ENCODE results near the gene HGFAC. TPM values are rescaled to one million over a fixed set of nuclear protein-coding genes. Genes with fewer than 3 reads are reported as not detected.

The HGFAC gene
- total RNA-seq, 1 experiment from 2014 or later, result 0.20 TPM

DNA sequence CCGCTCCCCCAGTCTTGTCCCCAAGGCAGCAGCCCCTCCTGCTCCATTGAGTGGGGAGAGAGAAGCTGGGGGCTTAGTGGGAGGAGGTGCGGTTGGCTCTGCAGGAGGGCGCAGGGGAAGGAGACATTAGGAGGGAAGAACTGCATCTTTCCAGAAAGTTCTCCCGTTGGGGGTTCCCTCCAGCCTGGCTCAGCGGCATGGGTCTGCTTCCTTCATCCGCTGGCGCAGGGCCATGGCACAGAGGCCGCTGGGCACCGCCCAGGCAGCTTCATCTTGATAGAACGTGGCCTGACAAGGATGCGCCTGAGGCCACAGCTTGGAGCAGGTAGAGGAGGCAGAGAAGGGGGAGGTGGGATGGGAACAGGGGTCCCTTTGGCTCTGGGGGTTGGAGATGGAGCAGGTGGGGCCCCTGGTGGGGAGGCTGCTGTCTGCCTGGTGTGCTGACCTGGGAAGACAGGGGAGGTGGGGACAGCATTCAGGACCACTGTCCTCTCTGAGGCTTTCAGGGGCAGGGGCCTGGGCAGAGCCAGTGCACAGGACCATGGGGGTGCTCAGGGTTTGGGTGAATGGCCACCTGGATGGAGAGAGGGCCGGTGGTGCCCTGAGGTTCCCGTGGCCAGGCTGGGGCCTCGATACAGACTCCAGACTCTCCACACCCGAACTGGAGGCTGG is 33.4 kb downstream of the HGFAC start:
- Mint-ChIP-seq H3K9me3 (no peaks in the 10 kb centered on the region), H3K4me3 (no peak overlapping the region), H3K27me3 (ENCODE audit: low read depth) (peaks cover 60% of the 10 kb centered on the region), H3K36me3 (no peaks in the 10 kb centered on the region), H3K27ac (no peak overlapping the region), H3K4me1 (peaks cover 5% of the 10 kb centered on the region; the same call in 1 of the 2 replicates)
- TF ChIP-seq, protein P1, sequence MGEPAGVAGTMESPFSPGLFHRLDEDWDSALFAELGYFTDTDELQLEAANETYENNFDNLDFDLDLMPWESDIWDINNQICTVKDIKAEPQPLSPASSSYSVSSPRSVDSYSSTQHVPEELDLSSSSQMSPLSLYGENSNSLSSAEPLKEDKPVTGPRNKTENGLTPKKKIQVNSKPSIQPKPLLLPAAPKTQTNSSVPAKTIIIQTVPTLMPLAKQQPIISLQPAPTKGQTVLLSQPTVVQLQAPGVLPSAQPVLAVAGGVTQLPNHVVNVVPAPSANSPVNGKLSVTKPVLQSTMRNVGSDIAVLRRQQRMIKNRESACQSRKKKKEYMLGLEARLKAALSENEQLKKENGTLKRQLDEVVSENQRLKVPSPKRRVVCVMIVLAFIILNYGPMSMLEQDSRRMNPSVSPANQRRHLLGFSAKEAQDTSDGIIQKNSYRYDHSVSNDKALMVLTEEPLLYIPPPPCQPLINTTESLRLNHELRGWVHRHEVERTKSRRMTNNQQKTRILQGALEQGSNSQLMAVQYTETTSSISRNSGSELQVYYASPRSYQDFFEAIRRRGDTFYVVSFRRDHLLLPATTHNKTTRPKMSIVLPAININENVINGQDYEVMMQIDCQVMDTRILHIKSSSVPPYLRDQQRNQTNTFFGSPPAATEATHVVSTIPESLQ (CRISPR knock-in tag; IDR thresholded peaks at IDR 0.05), result no peak
- TF ChIP-seq ZNF416 (CRISPR knock-in tag; IDR thresholded peaks at IDR 0.05), result no peak
- TF ChIP-seq, protein P2, sequence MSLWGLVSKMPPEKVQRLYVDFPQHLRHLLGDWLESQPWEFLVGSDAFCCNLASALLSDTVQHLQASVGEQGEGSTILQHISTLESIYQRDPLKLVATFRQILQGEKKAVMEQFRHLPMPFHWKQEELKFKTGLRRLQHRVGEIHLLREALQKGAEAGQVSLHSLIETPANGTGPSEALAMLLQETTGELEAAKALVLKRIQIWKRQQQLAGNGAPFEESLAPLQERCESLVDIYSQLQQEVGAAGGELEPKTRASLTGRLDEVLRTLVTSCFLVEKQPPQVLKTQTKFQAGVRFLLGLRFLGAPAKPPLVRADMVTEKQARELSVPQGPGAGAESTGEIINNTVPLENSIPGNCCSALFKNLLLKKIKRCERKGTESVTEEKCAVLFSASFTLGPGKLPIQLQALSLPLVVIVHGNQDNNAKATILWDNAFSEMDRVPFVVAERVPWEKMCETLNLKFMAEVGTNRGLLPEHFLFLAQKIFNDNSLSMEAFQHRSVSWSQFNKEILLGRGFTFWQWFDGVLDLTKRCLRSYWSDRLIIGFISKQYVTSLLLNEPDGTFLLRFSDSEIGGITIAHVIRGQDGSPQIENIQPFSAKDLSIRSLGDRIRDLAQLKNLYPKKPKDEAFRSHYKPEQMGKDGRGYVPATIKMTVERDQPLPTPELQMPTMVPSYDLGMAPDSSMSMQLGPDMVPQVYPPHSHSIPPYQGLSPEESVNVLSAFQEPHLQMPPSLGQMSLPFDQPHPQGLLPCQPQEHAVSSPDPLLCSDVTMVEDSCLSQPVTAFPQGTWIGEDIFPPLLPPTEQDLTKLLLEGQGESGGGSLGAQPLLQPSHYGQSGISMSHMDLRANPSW (CRISPR knock-in tag; conservative IDR thresholded peaks at IDR 0.05; ENCODE audit: low read depth), result no peak
- TF ChIP-seq FOXP1 (CRISPR knock-in tag; IDR thresholded peaks at IDR 0.05; ENCODE audit: borderline replicate concordance), result no peak
- no peak for TF ChIP-seq SP1 (CRISPR knock-in tag; conservative IDR thresholded peaks at IDR 0.05)
- no peak for TF ChIP-seq SOX15 (CRISPR knock-in tag; IDR thresholded peaks at IDR 0.05)
- TF ChIP-seq, protein P3, sequence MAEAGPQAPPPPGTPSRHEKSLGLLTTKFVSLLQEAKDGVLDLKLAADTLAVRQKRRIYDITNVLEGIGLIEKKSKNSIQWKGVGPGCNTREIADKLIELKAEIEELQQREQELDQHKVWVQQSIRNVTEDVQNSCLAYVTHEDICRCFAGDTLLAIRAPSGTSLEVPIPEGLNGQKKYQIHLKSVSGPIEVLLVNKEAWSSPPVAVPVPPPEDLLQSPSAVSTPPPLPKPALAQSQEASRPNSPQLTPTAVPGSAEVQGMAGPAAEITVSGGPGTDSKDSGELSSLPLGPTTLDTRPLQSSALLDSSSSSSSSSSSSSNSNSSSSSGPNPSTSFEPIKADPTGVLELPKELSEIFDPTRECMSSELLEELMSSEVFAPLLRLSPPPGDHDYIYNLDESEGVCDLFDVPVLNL (CRISPR knock-in tag; IDR thresholded peaks at IDR 0.05; ENCODE audit: borderline replicate concordance, low read depth), result no peak
- TF ChIP-seq, protein P4, sequence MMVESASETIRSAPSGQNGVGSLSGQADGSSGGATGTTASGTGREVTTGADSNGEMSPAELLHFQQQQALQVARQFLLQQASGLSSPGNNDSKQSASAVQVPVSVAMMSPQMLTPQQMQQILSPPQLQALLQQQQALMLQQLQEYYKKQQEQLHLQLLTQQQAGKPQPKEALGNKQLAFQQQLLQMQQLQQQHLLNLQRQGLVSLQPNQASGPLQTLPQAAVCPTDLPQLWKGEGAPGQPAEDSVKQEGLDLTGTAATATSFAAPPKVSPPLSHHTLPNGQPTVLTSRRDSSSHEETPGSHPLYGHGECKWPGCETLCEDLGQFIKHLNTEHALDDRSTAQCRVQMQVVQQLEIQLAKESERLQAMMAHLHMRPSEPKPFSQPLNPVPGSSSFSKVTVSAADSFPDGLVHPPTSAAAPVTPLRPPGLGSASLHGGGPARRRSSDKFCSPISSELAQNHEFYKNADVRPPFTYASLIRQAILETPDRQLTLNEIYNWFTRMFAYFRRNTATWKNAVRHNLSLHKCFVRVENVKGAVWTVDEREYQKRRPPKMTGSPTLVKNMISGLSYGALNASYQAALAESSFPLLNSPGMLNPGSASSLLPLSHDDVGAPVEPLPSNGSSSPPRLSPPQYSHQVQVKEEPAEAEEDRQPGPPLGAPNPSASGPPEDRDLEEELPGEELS (CRISPR knock-in tag; IDR thresholded peaks at IDR 0.05), result no peak
- TF ChIP-seq, protein P5, sequence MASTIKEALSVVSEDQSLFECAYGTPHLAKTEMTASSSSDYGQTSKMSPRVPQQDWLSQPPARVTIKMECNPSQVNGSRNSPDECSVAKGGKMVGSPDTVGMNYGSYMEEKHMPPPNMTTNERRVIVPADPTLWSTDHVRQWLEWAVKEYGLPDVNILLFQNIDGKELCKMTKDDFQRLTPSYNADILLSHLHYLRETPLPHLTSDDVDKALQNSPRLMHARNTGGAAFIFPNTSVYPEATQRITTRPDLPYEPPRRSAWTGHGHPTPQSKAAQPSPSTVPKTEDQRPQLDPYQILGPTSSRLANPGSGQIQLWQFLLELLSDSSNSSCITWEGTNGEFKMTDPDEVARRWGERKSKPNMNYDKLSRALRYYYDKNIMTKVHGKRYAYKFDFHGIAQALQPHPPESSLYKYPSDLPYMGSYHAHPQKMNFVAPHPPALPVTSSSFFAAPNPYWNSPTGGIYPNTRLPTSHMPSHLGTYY (CRISPR knock-in tag; IDR thresholded peaks at IDR 0.05), result no peak
- TF ChIP-seq, protein P6, sequence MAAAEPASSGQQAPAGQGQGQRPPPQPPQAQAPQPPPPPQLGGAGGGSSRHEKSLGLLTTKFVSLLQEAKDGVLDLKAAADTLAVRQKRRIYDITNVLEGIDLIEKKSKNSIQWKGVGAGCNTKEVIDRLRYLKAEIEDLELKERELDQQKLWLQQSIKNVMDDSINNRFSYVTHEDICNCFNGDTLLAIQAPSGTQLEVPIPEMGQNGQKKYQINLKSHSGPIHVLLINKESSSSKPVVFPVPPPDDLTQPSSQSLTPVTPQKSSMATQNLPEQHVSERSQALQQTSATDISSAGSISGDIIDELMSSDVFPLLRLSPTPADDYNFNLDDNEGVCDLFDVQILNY (CRISPR knock-in tag; IDR thresholded peaks at IDR 0.05), result no peak
- TF ChIP-seq ESRRA (CRISPR knock-in tag; IDR thresholded peaks at IDR 0.05; ENCODE audit: borderline replicate concordance), result no peak
- DNase-seq (ENCODE audit: low spot score) (no peak), ATAC-seq (no peak)
- ChIA-PET CTCF (no interaction called here), POLR2A (no interaction called here)

DNA sequence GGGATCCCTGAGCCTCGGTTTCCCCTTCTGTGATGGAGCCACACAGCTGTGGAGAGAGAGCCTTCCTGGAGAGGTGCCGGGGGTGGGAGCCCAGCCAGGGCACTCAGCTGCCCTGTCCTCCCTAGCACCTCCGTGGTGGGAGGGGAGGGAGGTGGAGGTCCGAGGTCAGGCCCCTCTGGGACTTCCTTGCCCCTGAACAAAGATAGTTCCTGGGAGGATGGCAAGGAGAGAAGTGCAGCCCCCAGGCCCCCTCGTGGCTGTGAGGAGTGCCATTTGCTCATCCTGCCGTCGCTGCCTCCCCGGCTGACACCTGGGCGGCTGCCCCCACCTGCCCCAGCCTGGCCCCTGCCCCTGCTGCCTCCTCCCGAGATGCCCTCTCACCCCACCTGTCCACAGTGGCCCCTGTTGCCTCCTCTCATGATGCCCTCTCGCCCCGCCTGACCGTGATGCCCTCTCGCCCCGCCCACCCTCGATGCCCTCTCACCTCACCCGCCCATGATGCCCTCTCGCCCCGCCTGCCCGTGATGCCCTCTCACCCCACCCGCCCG is 34.0 kb downstream of the HGFAC start:
- no peaks in the 10 kb centered on the region for H3K36me3 Mint-ChIP-seq
- H3K27ac Mint-ChIP-seq, result no peak overlapping the region
- no peak for TF ChIP-seq ZBTB21 (CRISPR knock-in tag; IDR thresholded peaks at IDR 0.05; ENCODE audit: borderline replicate concordance)
- no peak for TF ChIP-seq MXD4 (CRISPR knock-in tag; IDR thresholded peaks at IDR 0.05; ENCODE audit: borderline replicate concordance)
- no peak for TF ChIP-seq ZNF263 (CRISPR knock-in tag; IDR thresholded peaks at IDR 0.05; ENCODE audit: low read depth)
- no peak for TF ChIP-seq JAZF1 (CRISPR knock-in tag; IDR thresholded peaks at IDR 0.05)
- TF ChIP-seq ATF1 (CRISPR knock-in tag; IDR thresholded peaks at IDR 0.05), result no peak
- TF ChIP-seq, protein P7, sequence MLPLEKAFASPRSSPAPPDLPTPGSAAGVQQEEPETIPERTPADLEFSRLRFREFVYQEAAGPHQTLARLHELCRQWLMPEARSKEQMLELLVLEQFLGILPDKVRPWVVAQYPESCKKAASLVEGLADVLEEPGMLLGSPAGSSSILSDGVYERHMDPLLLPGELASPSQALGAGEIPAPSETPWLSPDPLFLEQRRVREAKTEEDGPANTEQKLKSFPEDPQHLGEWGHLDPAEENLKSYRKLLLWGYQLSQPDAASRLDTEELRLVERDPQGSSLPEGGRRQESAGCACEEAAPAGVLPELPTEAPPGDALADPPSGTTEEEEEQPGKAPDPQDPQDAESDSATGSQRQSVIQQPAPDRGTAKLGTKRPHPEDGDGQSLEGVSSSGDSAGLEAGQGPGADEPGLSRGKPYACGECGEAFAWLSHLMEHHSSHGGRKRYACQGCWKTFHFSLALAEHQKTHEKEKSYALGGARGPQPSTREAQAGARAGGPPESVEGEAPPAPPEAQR (CRISPR knock-in tag; IDR thresholded peaks at IDR 0.05), result no peak
- TF ChIP-seq, protein P8, sequence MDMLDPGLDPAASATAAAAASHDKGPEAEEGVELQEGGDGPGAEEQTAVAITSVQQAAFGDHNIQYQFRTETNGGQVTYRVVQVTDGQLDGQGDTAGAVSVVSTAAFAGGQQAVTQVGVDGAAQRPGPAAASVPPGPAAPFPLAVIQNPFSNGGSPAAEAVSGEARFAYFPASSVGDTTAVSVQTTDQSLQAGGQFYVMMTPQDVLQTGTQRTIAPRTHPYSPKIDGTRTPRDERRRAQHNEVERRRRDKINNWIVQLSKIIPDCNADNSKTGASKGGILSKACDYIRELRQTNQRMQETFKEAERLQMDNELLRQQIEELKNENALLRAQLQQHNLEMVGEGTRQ (CRISPR knock-in tag; IDR thresholded peaks at IDR 0.05), result no peak
- no peak for TF ChIP-seq SMAD3 (CRISPR knock-in tag; IDR thresholded peaks at IDR 0.05; ENCODE audit: borderline replicate concordance)
- ATAC-seq (no peak), DNase-seq (ENCODE audit: low spot score) (no peak)
- H3K4me3 Mint-ChIP-seq, result no peak overlapping the region
- ChIA-PET CTCF (no interaction called here), POLR2A (no interaction called here)
- H3K27me3 Mint-ChIP-seq (ENCODE audit: low read depth), result peaks cover 59% of the 10 kb centered on the region
- H3K4me1 Mint-ChIP-seq, result peaks cover 8% of the 10 kb centered on the region
- H3K9me3 Mint-ChIP-seq, result no peaks in the 10 kb centered on the region

Data from WTC11 (cell line).